T-helper 1 cell (primary cell): ENCODE data around the gene PCSK7.
"Not testable (repeated sequence)": the region's sequence is repeated elsewhere in the genome, so short reads cannot be mapped to it uniquely, and the experiment has no call there.

Experiments used
- DNase-seq, 5 donors: peaks; one replicate each; pipeline ENCODE4 v3.0.0-alpha.2; 2012 to 2020

The PCSK7 gene

DNA sequence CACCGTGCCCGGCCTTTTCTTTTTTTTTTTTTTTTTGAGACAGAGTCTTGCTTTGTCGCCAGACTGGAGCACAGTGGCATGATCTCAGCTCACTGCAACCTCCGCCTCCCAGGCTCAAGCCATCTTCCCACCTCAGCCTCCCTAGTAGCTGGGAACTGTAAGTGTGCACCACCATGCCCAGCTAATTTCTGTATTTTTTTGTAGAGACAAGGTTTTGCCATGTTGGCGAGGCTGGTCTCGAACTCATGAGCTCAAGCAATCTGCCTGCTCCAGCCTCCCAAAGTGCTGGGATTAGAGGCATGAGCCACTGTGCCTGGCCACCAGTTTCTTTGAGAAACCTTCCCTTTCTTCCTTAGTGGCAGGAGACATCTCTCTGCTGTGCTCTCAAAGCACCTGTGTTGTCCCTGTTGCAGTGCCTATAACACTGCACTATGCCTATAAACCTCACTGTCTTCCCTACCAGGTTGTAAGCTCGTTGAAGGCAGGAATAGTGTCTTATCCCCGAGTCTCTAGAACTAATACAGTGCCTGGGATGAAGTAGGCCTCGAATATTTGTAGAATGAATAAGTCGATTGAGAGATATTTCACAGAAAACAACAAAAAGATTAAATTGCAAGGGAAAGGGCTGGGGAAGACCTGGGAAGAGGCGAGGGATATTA, 19.0 kb downstream of the PCSK7 start:
- DNase-seq = no peak

DNA sequence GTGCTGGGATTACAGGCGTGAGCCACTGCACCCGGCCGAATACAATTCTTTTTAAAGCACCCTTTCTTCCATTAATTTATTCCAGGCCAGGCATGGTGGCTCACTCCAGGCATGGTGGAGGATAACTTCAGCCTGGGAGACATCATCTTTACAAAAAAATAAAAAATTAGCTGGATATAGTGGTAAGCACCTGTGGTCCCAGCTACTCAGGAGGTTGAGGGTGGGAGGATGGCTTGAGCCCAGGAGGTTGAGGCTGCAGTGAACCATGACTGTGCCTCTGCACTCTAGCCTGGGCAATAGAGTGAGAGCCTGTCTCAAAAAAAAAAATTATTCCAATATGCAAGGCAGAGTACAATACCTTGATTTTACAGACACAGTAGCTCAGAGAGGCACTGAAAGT, 21.3 kb downstream of the PCSK7 start:
- no peak for DNase-seq

DNA sequence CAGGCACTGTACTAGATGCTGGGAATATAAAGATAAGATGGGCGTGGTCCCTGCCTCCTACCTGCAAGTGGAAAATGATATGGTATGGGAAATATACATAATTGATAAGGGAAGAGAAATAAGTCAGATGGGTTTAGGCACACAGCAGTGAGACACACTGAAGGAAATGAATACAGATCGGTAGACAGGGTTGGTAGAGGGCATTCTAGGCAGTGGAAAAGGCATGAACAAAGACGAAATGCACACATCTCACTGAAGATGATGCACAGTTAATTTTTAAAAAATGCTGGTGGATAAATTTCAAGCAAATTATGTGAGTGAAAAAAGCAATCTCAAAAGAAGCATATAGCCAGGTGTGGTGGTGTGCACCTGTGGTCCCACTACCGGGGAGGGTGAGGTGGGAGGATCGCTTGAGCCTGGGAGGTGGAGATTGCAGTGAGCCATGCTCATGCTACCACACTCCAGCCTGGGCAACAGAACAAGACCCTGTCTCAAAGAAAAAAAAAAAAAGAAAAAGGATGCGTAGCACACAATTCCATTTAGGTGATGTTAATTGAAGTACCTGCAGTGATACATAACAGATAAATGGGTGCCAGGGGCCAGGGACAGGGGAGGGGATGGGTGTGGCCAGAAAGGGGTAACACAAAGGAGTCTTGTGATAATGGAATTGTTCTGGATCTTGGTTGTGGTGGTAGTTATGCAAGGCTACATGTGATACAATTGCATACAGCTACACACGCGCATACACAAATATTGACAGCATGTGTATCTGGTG, 22.3 kb downstream of the PCSK7 start:
- not testable (repeated sequence) for DNase-seq

DNA sequence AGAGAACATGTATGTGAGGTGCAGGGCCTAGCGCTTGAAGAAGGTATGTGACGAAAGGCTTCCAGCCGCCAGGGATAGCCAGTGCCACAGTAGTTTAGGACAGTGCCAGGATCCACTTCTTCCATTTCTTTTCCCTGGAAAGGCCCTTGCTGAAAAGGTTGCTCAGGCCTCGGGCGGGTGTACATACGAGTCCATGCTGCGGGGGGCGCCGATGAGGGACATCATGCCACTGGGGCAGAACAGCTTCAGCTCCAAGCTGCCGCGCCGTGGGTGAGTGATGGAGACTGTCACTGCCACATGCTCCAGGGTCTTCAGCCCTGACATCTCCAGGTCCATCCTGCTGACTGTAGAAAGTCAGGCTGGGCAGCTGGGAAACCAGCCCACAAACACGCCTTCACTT, 23.2 kb downstream of the PCSK7 start:
- not testable (repeated sequence) for DNase-seq

DNA sequence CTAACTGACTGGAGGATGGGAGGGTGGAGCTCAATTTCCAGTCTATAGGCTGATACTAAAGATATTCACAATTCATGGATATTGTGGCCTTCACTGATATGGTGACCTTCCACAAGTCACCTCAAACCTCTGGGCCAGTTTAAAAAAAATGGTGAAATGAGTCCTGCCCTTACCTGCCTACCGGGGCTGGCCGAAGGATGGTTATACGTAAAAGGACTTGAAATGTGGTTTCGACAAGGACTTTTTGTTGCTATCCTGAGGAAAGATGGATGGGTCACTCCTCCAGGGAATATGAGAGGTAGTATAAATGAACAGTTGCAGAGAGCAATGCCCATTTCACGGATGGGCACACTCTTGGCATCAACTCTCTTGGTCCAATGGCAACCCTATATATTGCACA, 24.4 kb downstream of the PCSK7 start:
- DNase-seq = not testable (repeated sequence)

DNA sequence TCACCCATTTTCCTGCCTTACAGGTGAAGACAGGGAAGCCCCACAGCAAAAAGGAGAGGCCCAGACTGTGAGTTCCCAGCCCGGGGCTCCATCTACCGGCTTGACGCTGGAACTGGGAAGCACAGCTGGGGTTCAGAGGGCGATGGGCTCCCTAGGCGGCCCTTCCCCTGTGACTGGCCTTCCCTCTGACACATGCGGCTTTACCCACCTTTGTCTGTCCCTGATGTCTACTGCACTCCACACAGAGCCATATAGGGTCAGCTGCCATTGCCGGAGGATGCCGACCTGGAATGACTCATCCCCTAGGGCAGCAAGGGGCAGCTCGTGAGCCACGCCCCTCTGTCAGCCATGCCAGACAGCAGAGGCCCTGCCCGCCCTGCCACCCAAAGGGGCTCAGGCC, 25.0 kb downstream of the PCSK7 start:
- DNase-seq = not testable (repeated sequence)

DNA sequence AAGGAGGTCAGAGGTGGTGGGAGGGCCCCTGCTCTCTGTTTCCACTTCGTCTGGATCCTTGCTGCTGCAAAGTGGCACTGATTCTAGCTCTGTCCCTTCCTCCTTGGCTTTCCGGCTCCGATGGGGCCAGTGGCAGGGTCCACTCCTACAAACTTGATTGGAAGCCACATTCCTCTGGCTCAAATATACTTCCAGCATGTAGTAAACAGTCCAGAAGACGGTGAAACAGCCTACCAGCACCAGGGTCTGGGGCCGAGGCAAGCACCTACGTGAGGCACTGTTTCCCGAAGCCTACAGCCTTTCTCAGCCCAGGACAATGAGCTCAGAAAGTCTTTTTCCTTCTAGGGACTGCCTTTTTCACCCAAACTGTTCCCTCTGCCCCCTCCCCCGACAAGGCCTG, 25.8 kb downstream of the PCSK7 start:
- DNase-seq = not testable (repeated sequence)

DNA sequence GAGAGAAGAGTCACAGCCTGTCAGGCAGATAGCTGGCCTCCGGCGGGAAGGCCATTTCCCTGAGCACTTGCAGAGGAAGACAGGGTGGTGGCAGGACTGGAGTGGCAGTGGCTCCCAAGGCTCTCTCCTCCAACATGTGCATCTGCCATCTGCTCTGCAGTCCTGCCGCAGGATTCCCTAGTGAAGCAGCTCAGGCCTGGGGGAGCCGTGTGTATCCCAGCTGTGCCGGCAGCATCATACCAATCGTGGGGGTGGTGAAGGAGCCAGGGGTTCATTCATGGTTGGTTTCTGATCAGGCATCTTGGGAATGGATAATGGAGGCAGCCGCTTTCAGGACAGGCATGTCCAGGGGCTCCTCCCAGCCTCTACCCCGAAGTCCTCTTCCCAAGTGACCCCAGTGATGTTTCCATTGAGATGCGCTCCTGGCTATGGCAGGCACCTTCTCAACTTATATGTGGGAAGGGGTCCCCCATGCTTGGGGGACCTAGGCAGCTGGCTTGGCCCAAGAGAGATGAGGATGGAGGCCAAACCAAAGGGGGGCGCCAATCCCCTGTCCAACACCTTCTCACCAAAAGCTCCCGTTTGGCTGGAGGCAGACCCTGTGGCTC, 26.6 kb downstream of the PCSK7 start:
- DNase-seq = no peak

DNA sequence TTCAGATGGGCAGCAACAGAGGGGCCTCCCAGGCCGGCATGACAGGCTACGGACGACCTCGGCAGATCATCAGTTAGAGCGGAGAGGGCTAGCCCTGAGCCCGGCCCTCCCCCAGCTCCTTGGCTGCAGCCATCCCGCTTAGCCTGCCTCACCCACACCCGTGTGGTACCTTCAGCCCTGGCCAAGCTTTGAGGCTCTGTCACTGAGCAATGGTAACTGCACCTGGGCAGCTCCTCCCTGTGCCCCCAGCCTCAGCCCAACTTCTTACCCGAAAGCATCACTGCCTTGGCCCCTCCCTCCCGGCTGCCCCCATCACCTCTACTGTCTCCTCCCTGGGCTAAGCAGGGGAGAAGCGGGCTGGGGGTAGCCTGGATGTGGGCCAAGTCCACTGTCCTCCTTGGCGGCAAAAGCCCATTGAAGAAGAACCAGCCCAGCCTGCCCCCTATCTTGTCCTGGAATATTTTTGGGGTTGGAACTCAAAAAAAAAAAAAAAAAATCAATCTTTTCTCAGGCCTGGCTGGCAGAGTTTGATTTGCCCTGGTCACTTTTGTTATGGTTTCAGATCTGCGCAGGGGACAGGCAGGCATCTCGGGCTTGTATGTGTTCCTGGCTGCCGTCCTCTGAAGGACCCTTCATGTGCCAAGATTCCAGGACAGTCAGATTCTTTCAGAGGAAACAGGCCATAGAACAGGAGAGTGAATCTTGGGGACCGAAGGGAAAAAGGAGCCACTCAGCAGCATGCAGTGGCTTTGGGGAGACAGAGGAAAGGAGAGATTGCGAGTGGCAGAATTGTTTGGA, 27.4 kb downstream of the PCSK7 start:
- DNase-seq = no peak

DNA sequence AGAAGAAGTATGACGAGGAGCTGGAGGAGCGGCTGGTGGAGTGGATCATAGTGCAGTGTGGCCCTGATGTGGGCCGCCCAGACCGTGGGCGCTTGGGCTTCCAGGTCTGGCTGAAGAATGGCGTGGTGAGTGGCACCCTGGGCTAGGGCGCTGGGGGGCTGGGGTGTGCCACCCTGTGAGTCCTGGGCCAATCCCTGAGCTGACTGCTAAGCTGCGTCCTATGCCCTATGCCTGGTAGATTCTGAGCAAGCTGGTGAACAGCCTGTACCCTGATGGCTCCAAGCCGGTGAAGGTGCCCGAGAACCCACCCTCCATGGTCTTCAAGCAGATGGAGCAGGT, 28.8 kb downstream of the PCSK7 start:
- no peak for DNase-seq

DNA sequence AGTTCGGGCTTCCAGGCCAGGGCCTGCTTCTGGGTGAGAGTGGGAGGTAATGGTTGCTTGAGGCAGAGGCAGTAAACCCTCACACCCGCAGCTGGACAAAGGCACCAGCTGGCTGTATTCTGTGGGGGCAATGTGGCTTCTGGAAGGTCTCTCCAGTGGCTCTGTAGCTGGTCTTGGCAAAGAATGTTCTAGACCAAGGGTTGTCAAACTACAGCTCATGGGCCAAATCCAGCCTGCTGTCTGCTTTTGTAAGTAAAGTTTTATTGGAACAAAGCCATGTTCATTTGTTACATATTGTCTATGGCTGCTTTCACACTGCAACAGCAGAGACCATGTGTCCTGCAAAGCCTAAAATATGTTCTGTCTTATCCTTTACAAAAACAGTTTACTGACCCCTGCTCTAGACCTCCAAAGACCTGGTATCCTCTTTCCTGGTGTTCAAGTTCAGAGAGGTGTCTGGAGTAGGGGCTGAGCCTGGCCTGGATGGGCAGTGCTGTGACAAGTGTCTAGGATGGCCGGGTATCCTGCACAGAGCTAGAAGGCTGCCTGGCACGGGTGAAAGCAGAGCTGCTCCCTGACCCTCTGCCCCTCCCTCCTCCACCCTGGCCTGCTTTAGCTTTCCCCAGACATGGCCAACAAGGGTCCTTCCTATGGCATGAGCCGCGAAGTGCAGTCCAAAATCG, 29.3 kb downstream of the PCSK7 start:
- DNase-seq = no peak

DNA sequence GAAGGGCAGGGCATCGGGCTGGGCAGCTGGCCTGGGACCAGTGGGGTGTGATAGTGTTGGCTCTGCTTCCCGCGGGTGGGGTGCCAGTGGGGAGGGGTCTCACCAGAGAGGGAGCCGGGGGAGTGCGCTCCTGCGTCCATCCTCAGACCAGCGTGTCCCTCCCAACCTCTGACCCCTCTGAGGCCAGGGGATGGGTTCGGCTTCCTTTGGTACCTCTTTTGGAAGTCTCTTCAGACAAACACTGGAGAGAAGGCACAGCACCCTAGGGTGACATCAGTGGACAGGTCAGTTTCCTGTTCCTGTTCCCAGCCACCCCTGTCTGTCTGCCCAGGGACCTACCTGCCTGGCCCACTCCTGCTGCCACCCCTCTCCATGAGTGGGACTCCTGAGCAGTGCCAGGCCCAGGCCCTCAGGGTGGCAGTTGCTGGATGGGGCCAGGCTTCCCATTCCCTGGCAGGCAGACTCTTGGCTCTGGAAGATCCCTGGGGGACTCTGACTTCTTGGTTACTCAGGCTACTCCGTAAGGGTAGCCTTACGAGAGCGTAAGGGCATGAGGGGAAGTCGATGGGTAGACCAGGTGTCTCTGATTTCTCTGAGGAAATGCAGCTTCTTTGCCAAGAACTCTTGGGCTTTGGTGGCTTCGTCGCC, 30.1 kb downstream of the PCSK7 start:
- no peak for DNase-seq

DNA sequence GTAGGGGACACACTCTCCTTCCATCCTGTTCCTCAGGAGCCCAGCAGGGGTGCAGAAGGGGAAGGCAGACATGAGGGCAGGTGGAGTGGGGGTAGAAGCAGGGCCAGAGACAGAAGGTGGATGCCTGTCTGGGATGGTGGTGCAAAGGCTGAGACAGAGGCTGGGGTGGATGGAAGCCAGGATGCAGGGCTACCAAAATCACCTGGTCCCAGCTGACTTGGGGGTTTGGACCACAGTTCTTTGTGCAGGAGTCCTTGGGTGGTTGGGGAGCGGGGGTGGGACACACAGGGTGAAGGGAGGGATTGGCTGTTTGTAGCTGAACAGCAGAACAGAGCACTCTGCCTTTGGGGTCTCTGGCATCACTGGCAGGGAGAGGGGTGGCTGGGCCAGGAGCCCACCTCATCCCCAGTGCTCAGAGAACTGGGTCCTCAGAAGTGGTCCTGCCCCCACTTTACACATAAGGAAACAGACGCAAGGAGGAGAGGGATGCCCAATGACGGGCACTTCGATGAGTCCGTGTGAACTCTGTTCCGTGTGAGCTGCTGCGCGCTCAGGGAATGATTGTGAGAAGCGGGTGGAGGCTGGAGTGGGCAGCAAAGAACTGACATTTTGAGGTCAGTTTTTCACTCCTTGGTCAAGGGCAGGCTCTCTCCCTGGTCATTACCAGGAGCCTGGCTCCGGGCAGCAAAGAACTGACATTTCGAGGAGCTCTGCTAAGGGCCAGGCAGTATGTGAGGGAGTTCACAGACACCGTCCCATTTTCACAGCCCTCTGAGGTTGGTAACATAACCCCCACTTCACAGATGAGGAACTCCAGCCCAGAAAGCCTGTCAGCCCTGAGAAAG, 30.8 kb downstream of the PCSK7 start:
- DNase-seq = no peak

DNA sequence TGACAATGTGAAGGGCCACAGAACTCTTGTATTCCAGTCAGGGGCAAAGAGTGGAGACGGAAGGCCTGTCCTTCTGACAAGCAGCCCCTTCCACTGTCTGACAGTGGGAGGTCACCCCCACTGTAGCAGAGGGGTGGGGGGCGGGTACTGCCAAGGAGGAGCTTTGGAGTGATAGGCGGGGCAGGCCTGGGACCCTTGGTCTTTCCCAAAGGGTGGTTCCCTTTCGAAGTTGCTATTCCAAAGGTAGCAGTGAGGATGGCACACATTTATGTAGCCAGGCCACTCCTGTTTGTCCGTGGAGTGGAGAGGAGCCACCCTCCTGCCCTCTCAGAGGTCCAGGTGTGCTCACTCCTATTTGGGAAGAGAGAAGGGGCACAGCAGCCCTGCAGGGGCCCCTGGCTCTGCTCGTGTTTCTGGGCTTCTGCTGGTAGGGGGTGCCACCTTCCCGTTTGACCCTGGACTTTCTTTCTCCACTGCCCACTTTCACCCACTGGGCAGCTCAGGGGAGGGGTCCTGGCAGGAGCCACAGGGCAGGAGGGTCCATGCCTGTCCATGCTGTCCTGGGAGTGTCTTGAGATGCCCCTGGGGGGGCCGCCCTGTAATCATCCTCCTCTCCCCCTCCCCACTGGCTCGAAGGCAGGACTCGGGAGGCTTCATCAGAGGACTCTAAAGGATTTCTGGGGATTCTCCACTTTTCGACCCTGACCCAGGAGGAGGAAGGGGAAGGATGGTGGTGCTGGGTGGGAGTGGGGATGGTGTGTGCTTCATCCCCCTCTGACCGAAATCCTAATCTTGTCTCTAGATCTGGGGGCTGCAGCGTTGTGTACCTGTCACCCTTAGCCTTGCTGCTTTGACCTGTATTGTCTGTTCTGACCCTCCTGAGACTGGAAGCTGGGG, 31.7 kb downstream of the PCSK7 start:
- no peak for DNase-seq

DNA sequence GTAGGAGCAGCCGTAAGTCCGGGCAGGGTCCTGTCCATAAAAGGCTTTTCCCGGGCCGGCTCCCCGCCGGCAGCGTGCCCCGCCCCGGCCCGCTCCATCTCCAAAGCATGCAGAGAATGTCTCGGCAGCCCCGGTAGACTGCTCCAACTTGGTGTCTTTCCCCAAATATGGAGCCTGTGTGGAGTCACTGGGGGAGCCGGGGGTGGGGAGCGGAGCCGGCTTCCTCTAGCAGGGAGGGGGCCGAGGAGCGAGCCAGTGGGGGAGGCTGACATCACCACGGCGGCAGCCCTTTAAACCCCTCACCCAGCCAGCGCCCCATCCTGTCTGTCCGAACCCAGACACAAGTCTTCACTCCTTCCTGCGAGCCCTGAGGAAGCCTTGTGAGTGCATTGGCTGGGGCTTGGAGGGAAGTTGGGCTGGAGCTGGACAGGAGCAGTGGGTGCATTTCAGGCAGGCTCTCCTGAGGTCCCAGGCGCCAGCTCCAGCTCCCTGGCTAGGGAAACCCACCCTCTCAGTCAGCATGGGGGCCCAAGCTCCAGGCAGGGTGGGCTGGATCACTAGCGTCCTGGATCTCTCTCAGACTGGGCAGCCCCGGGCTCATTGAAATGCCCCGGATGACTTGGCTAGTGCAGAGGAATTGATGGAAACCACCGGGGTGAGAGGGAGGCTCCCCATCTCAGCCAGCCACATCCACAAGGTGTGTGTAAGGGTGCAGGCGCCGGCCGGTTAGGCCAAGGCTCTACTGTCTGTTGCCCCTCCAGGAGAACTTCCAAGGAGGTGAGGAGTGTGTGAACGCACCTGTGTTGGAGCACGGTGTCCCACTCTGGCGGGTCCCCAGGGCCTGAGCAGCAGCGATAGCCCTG, 32.6 kb downstream of the PCSK7 start, which contains the start of gene TAGLN:
Gene TAGLN, plus strand, starts transcription at position 318 of the 863 bp plus-strand sequence. CDS start 3,644 bp downstream, outside the sequence.
- no peak for DNase-seq

DNA sequence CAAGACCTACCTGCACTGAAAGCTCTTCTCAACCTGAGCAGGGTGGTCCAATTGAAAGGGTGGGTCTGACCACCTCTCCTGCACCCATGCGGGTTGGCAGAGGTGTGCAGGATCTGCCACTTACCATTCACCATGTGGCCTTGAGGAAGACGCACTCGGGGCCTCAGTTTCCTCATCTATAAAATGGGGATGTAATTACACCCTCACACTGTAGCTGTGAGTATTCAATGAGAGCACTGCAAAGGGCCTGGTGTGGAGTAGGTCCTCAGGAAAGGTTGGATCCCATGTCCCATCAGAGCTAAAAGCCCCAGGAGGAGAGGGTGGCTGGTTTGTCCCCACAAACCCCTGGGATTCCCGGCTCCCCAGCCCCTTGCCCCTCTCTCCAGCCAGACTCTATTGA, 33.3 kb downstream of the PCSK7 start:
- DNase-seq = no peak

DNA sequence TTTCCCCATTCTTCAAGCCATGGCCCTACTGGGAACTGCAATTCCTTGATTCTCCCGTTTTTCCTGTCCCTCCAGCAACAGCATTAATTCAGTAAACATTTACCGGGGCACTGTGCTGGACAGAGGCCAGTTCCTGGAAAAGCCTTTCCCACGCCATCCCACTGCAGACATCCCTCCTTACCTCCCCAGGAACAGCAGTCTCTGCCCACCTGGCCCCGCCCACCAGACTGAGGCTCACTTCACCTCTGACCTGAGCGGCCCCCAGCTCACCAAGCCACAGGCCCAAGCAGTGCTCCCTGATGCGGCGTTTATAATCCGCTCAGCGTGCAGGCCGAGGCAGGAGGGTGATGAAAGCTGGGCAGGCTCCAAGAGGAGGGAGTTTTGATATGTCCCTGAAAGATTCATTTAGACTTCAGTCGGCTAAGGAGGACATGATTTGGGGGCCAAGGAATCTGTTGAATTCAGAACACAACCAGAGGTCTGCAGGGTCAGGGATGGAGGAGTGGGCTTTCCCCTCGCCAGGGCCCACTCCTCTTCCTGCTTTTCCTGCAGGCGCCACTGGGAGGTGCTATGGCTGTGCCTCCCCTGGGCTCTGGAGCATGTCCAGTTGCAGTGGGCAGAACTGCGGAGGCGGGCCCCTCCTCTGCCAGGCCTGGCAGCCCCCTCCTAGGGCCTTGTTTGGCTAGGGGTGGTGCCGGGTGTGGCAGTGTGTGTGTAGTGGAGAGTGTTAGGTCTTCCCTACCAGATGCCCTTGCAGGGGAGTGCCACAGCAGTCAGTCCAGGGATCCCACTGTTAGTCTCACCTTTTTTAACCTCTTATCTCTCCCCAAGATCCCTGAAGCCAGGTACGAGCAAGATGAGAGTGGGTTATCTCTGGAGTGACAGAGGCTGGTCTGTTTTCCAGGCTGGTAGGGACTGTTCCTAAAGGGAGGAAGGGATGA, 34.1 kb downstream of the PCSK7 start:
- DNase-seq = no peak

DNA sequence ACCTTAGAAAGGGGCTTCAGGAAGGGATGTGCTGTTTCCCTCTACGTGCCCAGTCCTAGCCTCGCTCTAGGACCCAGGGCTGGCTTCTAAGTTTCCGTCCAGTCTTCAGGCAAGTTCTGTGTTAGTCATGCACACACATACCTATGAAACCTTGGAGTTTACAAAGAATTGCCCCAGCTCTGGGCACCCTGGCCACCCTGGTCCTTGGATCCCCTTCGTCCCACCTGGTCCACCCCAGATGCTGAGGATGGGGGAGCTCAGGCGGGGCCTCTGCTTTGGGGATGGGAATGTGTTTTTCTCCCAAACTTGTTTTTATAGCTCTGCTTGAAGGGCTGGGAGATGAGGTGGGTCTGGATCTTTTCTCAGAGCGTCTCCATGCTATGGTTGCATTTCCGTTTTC, 34.9 kb downstream of the PCSK7 start:
- no peak for DNase-seq
